HG03175 (cell line): ENCODE measurements around the gene CACNG8.
"Not testable (repeated sequence)": the region's sequence is repeated elsewhere in the genome, so short reads cannot be mapped to it uniquely, and the experiment has no call there.

Experiments
- ATAC-seq: cut with Tn5 transposase; IDR thresholded peaks from one replicate; pipeline ENCODE4 v1.9.1; 2021; ENCODE audit warnings: mild to moderate bottlenecking, moderate library complexity; ENCODE audit not compliant: unreplicated experiment

CACNG8 gene

DNA sequence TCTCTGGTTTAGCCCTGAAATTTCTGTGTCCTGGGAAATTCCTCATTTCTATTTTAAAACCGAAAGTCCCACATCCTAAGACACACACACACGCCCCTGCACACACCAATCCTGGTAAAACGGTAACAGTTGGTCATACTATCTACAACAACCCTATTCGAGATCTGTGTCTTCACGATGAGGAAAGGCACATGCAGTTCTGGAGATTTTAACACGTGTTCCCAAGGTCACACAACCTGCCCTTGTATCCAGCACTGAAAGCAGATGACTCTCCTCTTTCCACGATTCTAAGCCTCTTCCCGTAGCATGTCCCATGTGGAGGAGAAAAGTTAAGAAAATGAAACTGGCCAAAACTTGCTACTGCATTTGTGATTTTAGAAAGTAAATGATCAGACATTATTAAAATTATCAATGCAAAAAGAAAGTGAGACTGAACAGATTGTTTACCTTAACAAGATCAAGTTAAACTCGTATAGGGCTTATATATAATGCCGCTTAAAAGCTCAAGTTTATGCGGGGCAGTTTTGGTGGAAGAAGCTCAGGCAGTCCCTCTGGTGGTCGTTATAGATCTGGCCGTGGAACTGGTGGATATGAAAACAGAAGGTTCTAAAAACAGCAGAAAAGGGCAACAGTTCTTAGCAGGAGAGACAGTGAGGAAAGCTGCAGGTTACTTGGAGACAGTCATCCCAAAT is 68.3 kb downstream of the CACNG8 start:
- no peak for ATAC-seq

GRCh38 chr19:54035215-54036178 is 72.8 kb downstream of the CACNG8 start:
- no peak for ATAC-seq

DNA sequence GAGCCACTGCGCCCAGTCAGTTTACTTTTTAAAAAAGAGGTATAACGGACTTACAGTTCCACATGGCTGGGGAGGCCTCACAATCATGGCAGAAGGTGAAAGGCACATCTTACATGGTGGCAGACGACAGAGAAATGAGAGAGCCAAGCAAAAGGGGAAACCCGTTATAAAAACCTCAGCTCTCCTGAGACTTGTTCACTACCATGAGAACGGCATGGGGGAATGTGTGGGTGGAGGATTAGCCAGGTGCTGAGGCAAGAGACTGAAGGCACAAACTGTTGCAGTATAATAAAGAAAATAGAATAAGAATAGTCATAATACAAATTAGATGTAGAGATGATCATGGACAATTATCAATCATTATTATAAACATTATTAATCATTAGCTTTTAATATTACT is 73.8 kb downstream of the CACNG8 start:
- ATAC-seq: not testable (repeated sequence)
